Skin of body (tissue), 2 donors: ENCODE measurements around the gene TNPO2. TPM values are rescaled to one million over a fixed set of nuclear protein-coding genes. Genes with fewer than 3 reads are reported as not detected.
A peak's percentile ranks its signal among the peaks of the same experiment; 100 is the strongest.
"Not testable (repeated sequence)": the region's sequence is repeated elsewhere in the genome, so short reads cannot be mapped to it uniquely, and the experiment has no call there.

ENCODE experiments used
- DNase-seq: peaks from one replicate; lab custom pipeline; 2025; lab: John Stamatoyannopoulos, UW
- total RNA-seq: library from RNA; depleted of rRNA; stranded (reverse); fragments of >200 nt; gene quantifications from one replicate; pipeline ENCODE4 v1.2.3, GENCODE V29; 2014

The TNPO2 gene
- total RNA-seq, 1 donor from 2014 or later, result 31.6 TPM

GRCh38 chr19:12737835-12738351, 14.2 kb upstream of the TNPO2 start:
- DNase-seq, result no peak

- DNase-seq, result peak; percentile 99
These were observed 13.5 kb upstream of the TNPO2 start, which contains the start of gene GET3 for GRCh38 chr19:12736995-12737834. TSS of gene GET3 (plus strand) at chr19:12737497. CDS start at chr19:12737506, 9 bp downstream.

GRCh38 chr19:12733369-12734214, 9.9 kb upstream of the TNPO2 start:
- DNase-seq, result no peak

GRCh38 chr19:12731337-12731736, 7.6 kb upstream of the TNPO2 start:
- DNase-seq, result no peak

- DNase-seq, result no peak
These were observed 6.3 kb upstream of the TNPO2 start for GRCh38 chr19:12730064-12730463.

- no peak for DNase-seq
These were observed 4.2 kb upstream of the TNPO2 start for GRCh38 chr19:12727745-12728433.

GRCh38 chr19:12726988-12727316, 3.2 kb upstream of the TNPO2 start:
- DNase-seq, result no peak

GRCh38 chr19:12725612-12726011, 1.9 kb upstream of the TNPO2 start:
- not testable (repeated sequence) for DNase-seq

- DNase-seq, result no peak
These were observed 421 bp downstream of the TNPO2 start for GRCh38 chr19:12723381-12723640.

- peak; percentile 97 for DNase-seq
These were observed 959 bp downstream of the TNPO2 start for GRCh38 chr19:12722566-12723380.

- peak; percentile 45 for DNase-seq
These were observed 1.8 kb downstream of the TNPO2 start for GRCh38 chr19:12721656-12722565.

- no peak for DNase-seq
These were observed 2.7 kb downstream of the TNPO2 start for GRCh38 chr19:12720851-12721655.

- no peak for DNase-seq
These were observed 3.4 kb downstream of the TNPO2 start for GRCh38 chr19:12720296-12720695.

- no peak for DNase-seq
These were observed 7.8 kb downstream of the TNPO2 start for GRCh38 chr19:12715929-12716328.

GRCh38 chr19:12715102-12715501, 8.6 kb downstream of the TNPO2 start:
- no peak for DNase-seq

- DNase-seq, result not testable (repeated sequence)
These were observed 10.4 kb downstream of the TNPO2 start for GRCh38 chr19:12713304-12713703.

GRCh38 chr19:12712077-12712476, 11.7 kb downstream of the TNPO2 start:
- not testable (repeated sequence) for DNase-seq

GRCh38 chr19:12711187-12711586, 12.5 kb downstream of the TNPO2 start:
- DNase-seq, result no peak

- no peak for DNase-seq
These were observed 15.1 kb downstream of the TNPO2 start for GRCh38 chr19:12708641-12709040.
